ENCODE data around the gene PTCH2. TPM values are rescaled to one million over a fixed set of nuclear protein-coding genes. Genes with fewer than 3 reads are reported as not detected.
"Not testable (repeated sequence)": the region's sequence is repeated elsewhere in the genome, so short reads cannot be mapped to it uniquely, and the experiment has no call there.

PTCH2 gene
- total RNA-seq, 1 donor from 2014 or later: 0.59 TPM

DNA sequence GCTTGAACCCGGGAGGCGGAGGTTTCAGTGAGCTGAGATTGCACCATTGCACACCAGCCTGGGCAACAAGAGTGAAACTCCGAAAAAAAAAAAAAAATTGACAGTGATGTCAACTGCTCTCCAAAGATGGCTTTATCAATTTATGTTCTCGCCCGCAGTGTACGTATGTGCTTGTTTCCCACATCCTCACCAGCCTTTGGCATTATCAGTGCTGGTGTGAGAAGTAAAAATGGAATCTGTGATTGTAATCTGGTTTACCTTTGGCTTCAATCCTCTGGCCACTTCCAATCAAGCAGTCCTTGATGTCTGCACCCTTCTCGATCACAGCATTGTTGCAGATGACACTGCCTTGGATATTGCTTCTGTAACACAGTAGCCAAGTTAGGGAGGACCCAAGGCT is 14.4 kb upstream of the PTCH2 start:
- Mint-ChIP-seq H3K27me3 (ENCODE audit: low read depth) (no peaks in the 10 kb centered on the region), H3K36me3 (ENCODE audit: low read depth) (peaks cover 22% of the 10 kb centered on the region), H3K27ac (no peak overlapping the region), H3K4me3 (ENCODE audit: low read depth) (no peak overlapping the region), H3K4me1 (ENCODE audit: low read depth) (peaks cover 4% of the 10 kb centered on the region), H3K9me3 (no peaks in the 10 kb centered on the region)
- no peak for DNase-seq (ENCODE audit: low spot score)
- intact Hi-C loops (cut with micrococcal nuclease): no loop called here

DNA sequence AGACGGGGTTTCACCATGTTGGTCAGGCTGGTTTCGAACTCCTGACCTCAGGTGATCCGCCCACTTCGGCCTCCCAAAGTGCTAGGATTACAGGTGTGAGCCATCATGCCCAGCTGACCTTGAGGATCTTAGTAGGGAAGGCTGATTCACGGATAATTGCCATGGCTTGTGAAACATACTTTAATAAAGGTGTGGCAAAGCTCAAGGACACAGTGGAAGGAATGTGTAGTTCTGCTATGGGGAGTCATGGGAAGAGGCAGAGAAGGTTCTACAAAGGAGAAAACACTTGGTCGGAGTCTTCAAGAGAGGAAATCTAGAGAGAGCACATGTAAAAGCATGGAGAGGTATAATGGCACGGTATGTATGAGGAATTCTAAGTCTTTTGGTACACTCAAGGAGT is 12.7 kb upstream of the PTCH2 start:
- Mint-ChIP-seq H3K36me3 (ENCODE audit: low read depth) (peaks cover 22% of the 10 kb centered on the region), H3K9me3 (no peaks in the 10 kb centered on the region), H3K27ac (no peak overlapping the region), H3K4me3 (ENCODE audit: low read depth) (no peak overlapping the region), H3K4me1 (ENCODE audit: low read depth) (peaks cover 4% of the 10 kb centered on the region), H3K27me3 (ENCODE audit: low read depth) (no peaks in the 10 kb centered on the region)
- intact Hi-C loops (cut with micrococcal nuclease): no loop called here
- DNase-seq (ENCODE audit: low spot score): no peak

DNA sequence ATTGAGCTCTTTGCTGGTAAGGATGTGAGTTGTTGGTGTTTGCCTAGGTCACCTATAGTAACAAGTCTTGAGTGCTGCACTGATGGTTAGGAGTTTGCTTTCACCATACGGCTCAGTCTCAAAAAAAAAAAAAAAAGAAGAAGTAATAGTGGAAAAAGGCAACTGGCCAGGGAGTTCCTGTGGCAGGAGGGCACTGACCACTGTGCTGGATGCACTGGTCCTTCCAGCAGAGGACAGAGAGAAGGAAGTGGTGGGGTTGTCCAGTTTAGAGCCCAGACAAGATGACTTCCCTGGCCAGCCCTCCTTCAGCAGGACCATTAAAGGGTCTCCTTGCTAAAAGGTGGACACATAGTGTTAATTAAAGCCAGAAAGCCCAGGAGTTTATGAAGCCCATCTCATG is 11.9 kb upstream of the PTCH2 start:
- H3K36me3 Mint-ChIP-seq (ENCODE audit: low read depth): peaks cover 19% of the 10 kb centered on the region

DNA sequence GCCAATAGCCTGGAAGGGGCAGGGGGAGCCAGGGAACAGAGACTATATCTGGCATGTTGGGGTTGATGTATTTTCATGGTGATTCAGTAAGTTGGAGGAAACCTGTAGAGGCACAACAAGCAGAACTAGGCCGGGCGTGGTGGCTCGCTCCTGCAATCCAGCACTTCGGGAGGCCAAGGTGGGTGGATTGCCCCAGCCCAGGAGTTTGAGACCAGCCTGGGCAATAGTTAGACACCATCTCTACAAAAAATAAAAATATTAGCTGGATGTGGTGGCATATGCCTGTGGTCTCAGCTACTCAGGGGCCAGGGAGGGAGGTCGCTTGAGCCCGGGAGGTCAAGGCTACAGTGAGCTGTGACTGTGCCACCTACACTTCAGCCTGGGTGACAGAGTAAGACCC is 10.1 kb upstream of the PTCH2 start:
- H3K36me3 Mint-ChIP-seq (ENCODE audit: low read depth): peaks cover 19% of the 10 kb centered on the region
- no peak overlapping the region for H3K4me3 Mint-ChIP-seq (ENCODE audit: low read depth)
- H3K4me1 Mint-ChIP-seq (ENCODE audit: low read depth): peaks cover 2% of the 10 kb centered on the region
- no peak for DNase-seq (ENCODE audit: low spot score)
- no peaks in the 10 kb centered on the region for H3K27me3 Mint-ChIP-seq (ENCODE audit: low read depth)
- no peak overlapping the region for H3K27ac Mint-ChIP-seq
- no peaks in the 10 kb centered on the region for H3K9me3 Mint-ChIP-seq
- intact Hi-C loops (cut with micrococcal nuclease): no loop called here

More for the DNA sequence above, 11.9 kb upstream of the PTCH2 start:
- Mint-ChIP-seq H3K27ac (no peak overlapping the region), H3K9me3 (no peaks in the 10 kb centered on the region), H3K4me1 (ENCODE audit: low read depth) (no peaks in the 10 kb centered on the region), H3K4me3 (ENCODE audit: low read depth) (no peak overlapping the region), H3K27me3 (ENCODE audit: low read depth) (no peaks in the 10 kb centered on the region)
- no peak for DNase-seq (ENCODE audit: low spot score)
- intact Hi-C loops (cut with micrococcal nuclease): no loop called here

DNA sequence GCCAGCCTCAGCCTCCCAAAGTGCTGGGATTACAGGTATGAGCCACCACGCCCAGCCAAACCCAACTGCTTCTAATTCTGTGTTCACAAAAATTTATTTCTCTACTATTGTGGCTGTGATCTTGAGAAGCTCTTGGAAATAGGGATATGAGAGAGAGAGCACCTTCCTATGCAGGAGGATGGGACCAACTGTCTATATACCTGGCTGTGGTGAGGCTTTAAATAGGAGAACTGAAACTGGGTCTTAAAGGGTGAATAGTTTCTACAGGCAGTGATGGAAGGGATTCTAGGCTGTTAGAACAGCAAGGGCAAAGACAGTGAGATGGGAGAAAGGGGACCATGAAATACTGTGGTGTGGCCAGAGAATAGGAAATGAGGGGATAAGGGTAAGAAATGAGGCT is 8.3 kb upstream of the PTCH2 start:
- no peak overlapping the region for H3K27ac Mint-ChIP-seq
- no peak for DNase-seq (ENCODE audit: low spot score)
- H3K36me3 Mint-ChIP-seq (ENCODE audit: low read depth): peaks cover 10% of the 10 kb centered on the region
- peaks cover 2% of the 10 kb centered on the region for H3K4me1 Mint-ChIP-seq (ENCODE audit: low read depth)
- H3K9me3 Mint-ChIP-seq: no peaks in the 10 kb centered on the region
- H3K4me3 Mint-ChIP-seq (ENCODE audit: low read depth): no peak overlapping the region
- no peaks in the 10 kb centered on the region for H3K27me3 Mint-ChIP-seq (ENCODE audit: low read depth)
- intact Hi-C loops (cut with micrococcal nuclease): no loop called here

DNA sequence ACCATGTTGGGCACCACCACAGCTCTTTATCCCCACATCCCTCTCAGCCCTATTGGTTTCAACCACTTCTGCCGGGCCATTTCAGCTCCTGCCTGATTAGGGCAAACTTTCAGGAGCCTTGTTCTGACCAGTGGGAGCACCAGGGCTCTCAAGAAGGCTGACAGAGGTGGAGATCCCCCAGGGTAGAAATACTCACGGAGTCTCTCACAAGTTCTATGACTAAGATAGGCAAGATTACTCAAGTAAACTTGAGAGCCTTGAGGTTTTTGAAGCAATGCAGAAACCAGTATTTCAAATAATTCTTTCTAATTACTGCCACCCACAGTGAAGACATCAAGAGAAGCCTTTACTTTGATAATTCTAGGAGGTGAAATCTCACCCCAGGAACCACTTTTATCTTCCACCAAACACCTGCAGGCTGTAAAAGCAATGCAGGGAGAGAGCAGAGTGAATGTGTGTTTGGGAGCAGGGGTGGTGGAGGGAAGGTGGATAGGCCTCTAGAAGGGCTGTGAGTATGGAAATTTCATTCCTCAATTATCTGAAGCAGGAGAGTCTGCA is 6.6 kb upstream of the PTCH2 start:
- no peak overlapping the region for H3K4me3 Mint-ChIP-seq (ENCODE audit: low read depth)
- H3K36me3 Mint-ChIP-seq (ENCODE audit: low read depth): peaks cover 15% of the 10 kb centered on the region
- H3K9me3 Mint-ChIP-seq: no peaks in the 10 kb centered on the region
- intact Hi-C loops (cut with micrococcal nuclease): no loop called here
- peak overlapping the region; percentile 18 for H3K27ac Mint-ChIP-seq
- peaks cover 2% of the 10 kb centered on the region for H3K27me3 Mint-ChIP-seq (ENCODE audit: low read depth)
- peaks cover 2% of the 10 kb centered on the region for H3K4me1 Mint-ChIP-seq (ENCODE audit: low read depth)
- DNase-seq (ENCODE audit: low spot score): no peak

DNA sequence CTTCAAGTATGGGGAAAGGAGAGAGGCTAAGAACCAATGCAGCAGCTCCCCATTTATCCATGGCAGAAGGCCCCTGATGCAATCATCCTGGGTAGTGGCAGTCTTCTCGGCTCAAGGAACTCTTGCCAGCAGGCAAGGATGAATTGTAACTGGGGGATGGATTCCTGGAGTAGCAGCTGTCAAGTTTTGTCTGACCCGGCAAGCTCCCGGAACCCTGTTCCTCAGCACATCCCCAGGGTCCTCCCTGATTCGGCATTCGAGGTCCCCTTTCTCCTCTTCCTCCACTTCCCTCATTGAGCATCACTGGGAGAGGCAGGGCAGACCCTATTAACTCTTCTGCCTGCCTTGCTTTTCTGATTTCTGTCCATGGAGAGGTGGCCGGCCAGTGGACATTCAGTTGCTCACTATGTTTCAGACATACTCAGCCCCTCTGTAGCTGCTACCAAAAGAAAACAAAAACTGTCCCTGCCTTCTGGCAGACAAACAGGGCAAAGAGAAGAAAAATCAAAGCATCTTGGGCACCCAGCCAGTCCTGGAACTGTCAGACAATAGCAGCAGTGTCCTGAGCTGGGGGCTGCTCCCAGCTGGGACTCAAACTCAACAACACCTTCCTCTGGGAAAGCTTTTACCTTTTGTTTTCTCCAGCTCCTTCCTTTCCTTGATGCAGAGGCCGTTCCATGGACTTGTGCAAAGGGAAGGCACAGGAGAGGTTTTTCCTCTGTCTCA is 5.6 kb upstream of the PTCH2 start:
- intact Hi-C loops (cut with micrococcal nuclease): no loop called here
- H3K27ac Mint-ChIP-seq: no peak overlapping the region
- H3K9me3 Mint-ChIP-seq: no peaks in the 10 kb centered on the region
- peaks cover 2% of the 10 kb centered on the region for H3K4me1 Mint-ChIP-seq (ENCODE audit: low read depth)
- no peak overlapping the region for H3K4me3 Mint-ChIP-seq (ENCODE audit: low read depth)
- no peak for DNase-seq (ENCODE audit: low spot score)
- peaks cover 9% of the 10 kb centered on the region for H3K27me3 Mint-ChIP-seq (ENCODE audit: low read depth)
- peaks cover 16% of the 10 kb centered on the region for H3K36me3 Mint-ChIP-seq (ENCODE audit: low read depth)

DNA sequence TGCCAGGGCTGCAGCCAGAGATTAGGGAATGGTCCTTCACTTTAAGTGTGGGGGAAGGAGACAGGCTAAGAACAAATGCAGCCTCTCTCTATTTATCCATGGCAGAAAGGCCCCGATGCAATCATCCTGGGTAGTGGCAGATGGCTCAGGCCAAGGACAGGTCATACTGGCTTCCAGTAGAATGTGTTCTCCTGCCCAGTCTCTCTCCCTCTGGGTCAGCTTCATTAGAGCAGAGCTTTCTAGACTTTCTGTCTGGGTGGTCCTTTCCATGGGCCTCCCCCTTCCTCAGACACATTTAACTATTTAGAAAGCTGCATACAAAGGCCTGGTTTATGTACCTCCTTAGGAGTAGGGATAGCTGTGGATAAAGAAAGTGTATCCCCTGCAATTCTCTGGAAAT is 4.8 kb upstream of the PTCH2 start:
- peaks cover 9% of the 10 kb centered on the region for H3K27me3 Mint-ChIP-seq (ENCODE audit: low read depth)
- no peak overlapping the region for H3K27ac Mint-ChIP-seq
- H3K4me3 Mint-ChIP-seq (ENCODE audit: low read depth): no peak overlapping the region
- no peaks in the 10 kb centered on the region for H3K9me3 Mint-ChIP-seq
- peaks cover 14% of the 10 kb centered on the region for H3K36me3 Mint-ChIP-seq (ENCODE audit: low read depth)
- peaks cover 2% of the 10 kb centered on the region for H3K4me1 Mint-ChIP-seq (ENCODE audit: low read depth)
- intact Hi-C loops (cut with micrococcal nuclease): no loop called here
- no peak for DNase-seq (ENCODE audit: low spot score)

DNA sequence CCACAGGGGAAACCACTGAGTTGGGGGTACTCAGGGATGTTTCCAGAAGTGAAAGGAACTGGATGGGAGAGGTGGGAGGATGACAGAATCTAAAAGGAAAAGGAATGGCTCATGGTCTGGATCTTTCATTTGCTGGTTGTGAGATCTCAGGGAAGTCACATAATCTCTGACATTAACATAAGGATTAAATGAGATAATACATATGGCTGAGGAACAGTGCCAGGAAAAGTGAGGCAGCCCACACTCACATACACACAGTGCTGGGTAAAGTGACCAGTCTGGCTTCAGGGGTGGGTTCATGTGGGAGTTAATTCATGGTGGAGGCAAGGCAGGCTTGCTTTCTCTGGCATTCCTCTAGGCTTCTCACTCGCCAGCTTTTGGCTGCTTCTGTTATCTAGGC is 3.9 kb upstream of the PTCH2 start:
- H3K4me1 Mint-ChIP-seq (ENCODE audit: low read depth): peaks cover 2% of the 10 kb centered on the region
- H3K36me3 Mint-ChIP-seq (ENCODE audit: low read depth): peaks cover 12% of the 10 kb centered on the region
- H3K9me3 Mint-ChIP-seq: no peaks in the 10 kb centered on the region
- intact Hi-C loops (cut with micrococcal nuclease): no loop called here
- H3K4me3 Mint-ChIP-seq (ENCODE audit: low read depth): no peak overlapping the region
- H3K27me3 Mint-ChIP-seq (ENCODE audit: low read depth): peaks cover 17% of the 10 kb centered on the region
- no peak overlapping the region for H3K27ac Mint-ChIP-seq
- no peak for DNase-seq (ENCODE audit: low spot score)

DNA sequence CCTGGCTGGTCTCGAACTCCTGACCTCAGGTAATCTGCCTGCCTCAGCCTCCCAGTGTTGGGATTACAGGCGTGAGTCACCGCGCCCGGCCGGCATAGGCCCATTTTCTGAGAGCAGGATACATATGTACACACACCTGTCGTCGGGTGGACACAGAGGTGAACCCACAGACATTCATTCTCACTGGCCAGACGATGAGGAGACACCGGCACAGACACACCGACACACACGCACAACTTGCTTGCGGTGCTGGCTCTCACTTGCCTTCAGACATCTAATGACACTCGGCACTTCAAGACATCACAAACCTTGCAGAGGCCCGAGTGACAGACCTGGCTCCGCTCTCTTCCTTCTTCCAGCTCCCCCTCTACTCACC is 579 bp downstream of the PTCH2 start:
- Mint-ChIP-seq H3K36me3 (ENCODE audit: low read depth) (peaks cover 12% of the 10 kb centered on the region), H3K27me3 (ENCODE audit: low read depth) (peaks cover 26% of the 10 kb centered on the region), H3K27ac (no peak overlapping the region), H3K4me3 (ENCODE audit: low read depth) (no peak overlapping the region), H3K9me3 (no peaks in the 10 kb centered on the region), H3K4me1 (ENCODE audit: low read depth) (no peaks in the 10 kb centered on the region)
- intact Hi-C loops (cut with micrococcal nuclease): no loop called here
- no peak for DNase-seq (ENCODE audit: low spot score)

DNA sequence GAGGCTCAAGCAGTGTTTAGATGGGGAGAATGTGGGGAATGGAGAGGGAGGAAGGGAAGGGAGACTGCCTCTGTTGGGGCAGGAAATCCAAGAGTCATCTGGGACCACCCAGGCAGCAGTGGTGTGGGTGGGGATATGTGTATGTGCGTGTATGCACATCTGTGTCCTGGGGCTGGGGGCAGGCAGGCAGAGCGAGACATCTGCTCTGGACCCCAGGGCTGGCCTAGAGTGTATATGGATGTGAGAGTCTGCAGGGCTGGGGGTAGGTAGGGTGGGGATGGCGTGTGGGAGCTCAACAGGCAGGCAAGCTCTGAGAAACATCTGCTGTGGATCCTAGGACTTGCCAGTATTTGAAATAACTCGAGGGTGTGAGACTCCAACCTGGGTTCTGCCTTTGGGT is 3.5 kb downstream of the PTCH2 start:
- peaks cover 8% of the 10 kb centered on the region for H3K4me1 Mint-ChIP-seq (ENCODE audit: low read depth)
- no peak overlapping the region for H3K27ac Mint-ChIP-seq
- no peak overlapping the region for H3K4me3 Mint-ChIP-seq (ENCODE audit: low read depth)
- intact Hi-C loops (cut with micrococcal nuclease): loop anchor here (5.0 kb wide), 1 partner anchor 148 kb away; the partner anchor contains the start of gene EIF2B3
- DNase-seq (ENCODE audit: low spot score): no peak
- H3K36me3 Mint-ChIP-seq (ENCODE audit: low read depth): peaks cover under 1% of the 10 kb centered on the region
- H3K9me3 Mint-ChIP-seq: no peaks in the 10 kb centered on the region
- H3K27me3 Mint-ChIP-seq (ENCODE audit: low read depth): peaks cover 23% of the 10 kb centered on the region

DNA sequence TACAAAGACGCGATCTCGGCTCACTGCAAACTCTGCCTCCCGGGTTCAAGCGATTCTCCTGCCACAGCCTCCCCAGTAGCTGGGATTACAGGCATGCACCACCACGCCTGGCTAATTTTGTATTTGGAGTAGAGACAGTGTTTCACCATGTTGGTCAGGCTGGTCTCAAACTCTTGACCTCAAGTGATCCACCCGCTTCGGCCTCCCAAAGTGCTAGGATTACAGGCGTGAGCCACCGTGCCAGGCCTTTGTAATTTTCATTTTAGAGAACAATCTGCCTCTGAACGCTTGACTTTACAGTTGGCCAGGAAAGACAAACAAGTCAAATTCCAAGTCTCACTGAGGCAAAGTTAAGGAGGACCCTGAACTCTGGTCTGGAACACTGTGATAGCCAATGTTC is 4.8 kb downstream of the PTCH2 start:
- Mint-ChIP-seq H3K4me1 (ENCODE audit: low read depth) (peaks cover 12% of the 10 kb centered on the region), H3K27me3 (ENCODE audit: low read depth) (peaks cover 17% of the 10 kb centered on the region)
- not testable (repeated sequence) for H3K36me3 Mint-ChIP-seq (ENCODE audit: low read depth); H3K9me3 Mint-ChIP-seq; DNase-seq (ENCODE audit: low spot score); H3K27ac Mint-ChIP-seq; H3K4me3 Mint-ChIP-seq (ENCODE audit: low read depth)
- intact Hi-C loops (cut with micrococcal nuclease): loop anchor here (5.0 kb wide), 1 partner anchor 149 kb away; the partner anchor contains the start of gene EIF2B3

DNA sequence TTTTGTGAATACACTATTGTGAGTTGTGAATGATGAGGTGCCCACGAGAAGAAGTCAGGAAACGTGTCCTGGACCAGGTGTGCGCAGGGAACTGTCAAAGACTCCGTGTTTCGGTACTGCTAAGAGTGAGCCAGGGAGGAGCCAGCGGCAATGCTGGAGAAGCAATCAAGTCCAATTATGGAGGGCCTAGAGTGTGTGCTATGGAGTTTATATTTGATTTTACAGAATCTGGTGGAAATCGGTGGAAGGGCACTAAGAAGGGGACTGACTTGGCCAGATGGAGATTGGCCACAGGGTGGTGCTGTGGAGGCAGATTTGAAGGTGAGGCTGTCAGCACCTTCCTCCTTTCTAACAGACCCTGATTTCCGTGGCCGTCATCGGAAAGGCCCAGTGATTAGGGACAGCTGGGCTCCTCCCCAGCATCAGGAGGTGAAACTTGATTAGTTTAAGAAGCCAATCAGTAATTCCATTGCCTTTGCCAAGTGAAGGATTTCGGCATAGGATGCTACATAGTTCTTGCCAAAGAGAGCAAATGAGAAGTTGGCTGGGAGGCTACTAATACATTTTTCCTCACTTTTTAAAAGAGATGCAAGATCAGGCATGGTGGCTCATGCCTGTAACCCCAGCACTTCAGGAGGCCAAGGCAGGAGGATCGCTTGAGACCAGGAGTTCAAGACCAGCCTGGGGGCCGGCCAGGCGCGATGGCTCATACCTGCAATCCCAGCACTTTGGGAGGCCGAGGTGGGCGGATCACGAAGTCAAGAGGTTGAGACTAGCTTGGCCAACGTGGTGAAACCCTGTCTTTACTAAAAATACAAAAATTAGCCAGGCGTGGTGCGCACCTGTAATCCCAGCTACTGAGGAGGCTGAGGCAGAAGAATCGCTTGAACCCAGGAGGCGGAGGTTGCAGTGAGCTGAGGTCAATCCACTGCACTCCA is 7.0 kb downstream of the PTCH2 start:
- DNase-seq (ENCODE audit: low spot score): peak; percentile 75
- Mint-ChIP-seq H3K4me1 (ENCODE audit: low read depth) (peaks cover 12% of the 10 kb centered on the region), H3K27ac (no peak overlapping the region), H3K4me3 (ENCODE audit: low read depth) (no peak overlapping the region), H3K27me3 (ENCODE audit: low read depth) (no peaks in the 10 kb centered on the region), H3K9me3 (no peaks in the 10 kb centered on the region), H3K36me3 (ENCODE audit: low read depth) (no peaks in the 10 kb centered on the region)
- intact Hi-C loops (cut with micrococcal nuclease): loop anchor here (2.0 to 5.0 kb wide), 2 partner anchors 151 to 175 kb away; partner anchors contain the start of genes EIF2B3 and HECTD3

All from activated T-helper 2 cell treated with anti-CD3 and anti-CD28 coated beads, Interferon-gamma antibody, Interleukin-2, Interleukin-4, amounts not matched to agents 10 μg/mL and 5 μg/mL and 100 μg/mL, durations not matched to agents 14 hours and 24 hours and 36 hours (primary cell).